RCC 7860 (cell line): Measurements from ENCODE around the gene MMP26.
"Not testable (repeated sequence)": the region's sequence is repeated elsewhere in the genome, so short reads cannot be mapped to it uniquely, and the experiment has no call there.

Experiments used
- DNase-seq: peaks from one replicate; pipeline ENCODE4 v3.0.0-alpha.2; 2015; ENCODE audit warnings: low spot score
- FAIRE-seq: peaks from 2 replicates; lab custom pipeline; 2012; peaks lifted over from hg19 to GRCh38; lab: Jason Lieb, UNC

MMP26 gene

GRCh38 chr11:4722616-4723534 lies 18.3 kb downstream of the MMP26 start:
- not testable (repeated sequence) for DNase-seq, FAIRE-seq

DNA sequence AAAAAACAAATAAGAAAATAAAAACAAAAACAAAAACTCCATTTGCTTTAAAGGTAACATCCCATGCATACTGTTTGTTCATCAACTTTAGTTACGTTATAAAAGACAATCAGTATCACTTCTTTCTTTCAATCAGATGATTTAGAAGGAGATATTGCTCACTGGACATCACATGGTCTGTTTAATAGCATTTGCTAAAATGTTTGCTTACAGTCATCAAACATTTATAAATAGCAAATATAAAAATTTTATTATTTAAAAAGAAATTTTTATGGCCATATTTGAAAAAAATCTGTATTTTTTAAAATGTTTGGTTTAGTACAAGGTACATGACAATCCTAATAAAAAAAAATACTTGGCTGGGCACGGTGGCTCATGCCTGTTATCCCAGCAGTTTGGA lies 22.6 kb downstream of the MMP26 start:
- DNase-seq (no peak), FAIRE-seq (no peak)

GRCh38 chr11:4740735-4741134 lies 36.2 kb downstream of the MMP26 start:
- FAIRE-seq (no peak), DNase-seq (no peak)

DNA sequence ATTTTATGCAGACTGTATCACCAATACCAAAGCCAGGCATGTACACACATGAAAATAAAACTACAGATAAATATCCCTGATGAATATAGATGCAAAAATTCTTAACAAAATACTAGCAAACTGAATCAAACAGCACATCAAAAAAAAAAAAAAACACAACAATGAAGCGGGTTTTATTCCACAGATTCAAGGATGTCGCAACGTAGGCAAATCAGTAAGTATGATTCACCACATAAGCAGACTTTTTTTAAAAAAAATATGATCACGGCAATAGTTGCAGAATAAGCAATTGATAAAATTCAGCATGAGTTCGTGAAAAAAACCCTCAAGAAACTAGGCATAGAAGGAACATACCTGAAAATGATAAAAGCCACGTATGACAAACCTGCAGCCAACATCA lies 43.9 kb downstream of the MMP26 start:
- no peak for FAIRE-seq
- no peak for DNase-seq

- no peak for DNase-seq
- no peak for FAIRE-seq
These were observed 46.6 kb downstream of the MMP26 start for GRCh38 chr11:4751201-4751600.
